H54 (cell line): ENCODE data around the gene ASIC4.

ENCODE experiments used
- DNase-seq: peaks from one replicate; pipeline ENCODE4 v3.0.0; 2011; ENCODE audit warnings: low spot score, mixed read lengths; ENCODE audit not compliant: insufficient read length
- FAIRE-seq: peaks from 3 replicates; lab custom pipeline; 2011; peaks lifted over from hg19 to GRCh38; lab: Jason Lieb, UNC
- POLR2A ChIP-seq: IDR thresholded peaks from 2 replicates; pipeline ENCODE4 v1.6.1; 2011; ENCODE audit warnings: low read depth, mild to moderate bottlenecking, low read length

Gene ASIC4

DNA sequence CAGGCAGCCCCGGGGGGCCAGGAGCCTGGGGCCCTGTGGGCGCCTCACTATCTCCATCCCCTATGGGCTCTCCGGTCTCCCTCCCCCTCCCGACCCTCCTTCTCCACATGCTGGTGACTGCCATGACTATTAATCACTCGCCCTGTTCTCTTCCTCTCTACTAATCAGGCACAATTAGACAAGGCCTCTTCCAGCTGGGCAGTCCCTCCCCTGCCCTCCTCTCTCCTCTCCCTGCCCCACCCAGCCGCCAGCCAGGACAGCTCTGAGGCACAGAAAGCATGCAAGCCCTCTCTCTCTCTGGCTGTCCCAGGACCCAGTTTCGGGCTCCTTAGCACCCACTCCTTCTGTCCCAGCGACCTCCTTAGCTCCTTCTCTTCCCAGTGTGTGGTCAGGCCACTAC is 5.8 kb downstream of the ASIC4 start:
- no peak for TF ChIP-seq POLR2A
- FAIRE-seq (no peak), DNase-seq (no peak)

DNA sequence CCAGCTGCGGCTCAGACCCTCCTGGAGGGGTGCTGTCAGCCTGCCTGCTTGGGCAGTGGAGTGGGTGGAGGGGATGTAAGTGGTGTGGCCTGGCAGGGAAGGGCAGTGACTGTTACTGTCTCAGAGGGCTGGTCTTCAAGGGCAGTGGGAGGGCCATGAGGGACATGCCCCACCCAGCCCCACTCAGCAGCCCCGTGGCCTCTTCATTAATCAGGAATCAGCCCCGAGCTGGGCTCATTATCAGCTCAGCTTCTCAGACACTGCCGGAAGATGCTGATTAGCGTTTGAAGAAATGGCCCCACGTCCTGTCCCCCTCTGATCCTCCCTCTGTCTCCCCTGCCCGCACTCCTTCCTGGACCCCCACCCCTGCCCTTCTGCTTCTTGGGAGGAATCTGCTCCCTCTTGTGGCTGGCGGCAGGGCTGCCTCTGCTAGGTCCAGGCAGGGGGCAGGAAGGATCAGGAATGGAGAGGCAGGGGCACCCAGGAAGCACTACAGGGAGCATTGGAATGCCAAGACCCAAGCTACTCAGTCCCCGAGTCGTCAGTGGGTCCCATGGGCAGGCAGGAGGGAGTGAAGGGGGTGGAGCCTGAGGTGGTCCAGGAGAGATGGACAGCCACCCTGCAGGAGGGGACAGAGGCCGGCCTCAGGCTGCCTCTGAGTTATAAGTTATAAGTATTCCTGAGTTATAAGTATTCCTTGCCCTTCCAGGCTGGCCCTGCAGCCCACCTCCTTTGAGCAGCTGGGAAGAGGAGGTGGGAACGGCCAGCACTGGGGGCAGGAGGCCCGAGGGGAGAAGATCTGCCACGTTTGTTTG is 7.0 kb downstream of the ASIC4 start:
- peak; percentile 98 for DNase-seq
- FAIRE-seq, result no peak
- TF ChIP-seq POLR2A, result peak; percentile 11; the same call in 1 of the 2 replicates

DNA sequence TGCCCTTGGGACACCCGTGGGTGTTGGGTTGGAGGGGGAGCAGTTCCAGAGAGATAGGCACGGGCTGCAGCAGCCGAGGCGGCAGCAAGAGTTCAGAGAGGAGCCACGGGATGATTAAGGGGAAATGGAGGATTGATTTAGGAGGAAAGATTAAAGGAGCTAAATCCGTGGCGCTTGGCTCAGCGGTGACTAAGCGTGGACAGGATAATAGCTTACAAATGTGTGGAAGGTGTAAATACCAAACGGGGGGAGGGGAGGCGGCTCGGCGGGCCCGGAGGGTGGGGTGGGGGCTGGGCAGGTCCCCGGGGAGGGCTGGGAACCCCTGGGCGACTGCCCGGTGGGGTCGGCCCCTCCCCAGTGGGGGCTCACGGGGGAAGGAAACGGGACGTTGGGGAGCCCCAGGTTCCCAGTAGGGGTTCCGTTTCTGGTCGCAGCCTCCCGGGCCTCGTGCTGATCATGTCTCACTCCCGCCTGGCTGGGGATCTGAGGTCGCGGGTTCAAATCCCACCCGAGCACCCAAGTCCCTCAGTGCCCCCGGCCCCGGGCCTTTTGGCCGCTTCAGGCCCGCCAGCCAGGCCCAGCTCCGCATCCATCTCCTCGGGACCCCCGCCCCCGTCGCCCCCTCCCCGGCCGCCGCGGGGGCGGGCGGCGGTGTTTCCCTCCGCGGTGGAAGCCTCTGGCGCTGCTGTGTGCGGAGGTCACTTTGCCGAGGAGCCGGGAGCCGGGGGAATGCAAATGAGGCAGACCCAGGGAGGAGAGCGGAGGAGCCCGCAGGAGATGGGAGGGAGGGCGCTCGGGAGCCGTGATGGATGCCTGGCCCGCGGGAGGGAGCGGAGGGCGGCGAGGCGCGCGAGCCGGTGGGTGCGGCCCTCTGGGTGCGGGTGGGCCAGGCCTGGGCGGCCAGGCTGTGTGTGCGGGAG is 8.1 kb downstream of the ASIC4 start:
- no peak for TF ChIP-seq POLR2A
- no peak for FAIRE-seq

DNA sequence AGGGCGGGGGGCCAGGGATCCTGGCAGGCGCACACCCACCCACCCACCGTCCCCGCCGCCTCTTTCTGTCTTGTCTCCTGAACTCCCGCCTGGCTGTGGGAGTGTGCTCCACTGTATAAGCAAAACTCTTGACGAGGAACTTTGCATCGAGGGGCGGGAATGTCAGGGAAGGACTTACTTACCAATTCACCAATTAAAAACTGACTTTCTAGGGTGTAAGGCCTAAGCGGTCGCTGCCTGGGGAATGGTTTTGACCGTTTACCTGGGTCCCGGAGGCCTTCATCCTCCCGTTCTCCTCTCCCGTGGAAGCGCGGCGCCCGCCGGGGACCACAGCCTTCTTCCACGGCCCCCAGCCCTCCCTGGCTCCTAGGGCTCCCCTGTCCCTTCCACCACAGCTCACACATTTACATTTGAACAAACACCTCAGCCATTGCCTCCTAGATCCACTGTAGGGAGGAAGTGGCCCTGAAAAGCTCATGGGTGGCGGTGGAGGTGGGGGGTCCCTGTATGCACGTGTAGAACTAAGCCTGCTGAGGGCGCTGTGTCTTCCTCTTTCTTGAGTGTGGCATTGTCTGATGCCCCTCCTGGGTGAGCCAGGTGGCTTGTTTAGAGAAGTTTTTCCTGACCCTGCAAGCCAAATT is 8.9 kb downstream of the ASIC4 start:
- no peak for TF ChIP-seq POLR2A
- FAIRE-seq, result no peak
- no peak for DNase-seq

More for the DNA sequence above, 8.1 kb downstream of the ASIC4 start:
- peak; percentile 80 for DNase-seq

DNA sequence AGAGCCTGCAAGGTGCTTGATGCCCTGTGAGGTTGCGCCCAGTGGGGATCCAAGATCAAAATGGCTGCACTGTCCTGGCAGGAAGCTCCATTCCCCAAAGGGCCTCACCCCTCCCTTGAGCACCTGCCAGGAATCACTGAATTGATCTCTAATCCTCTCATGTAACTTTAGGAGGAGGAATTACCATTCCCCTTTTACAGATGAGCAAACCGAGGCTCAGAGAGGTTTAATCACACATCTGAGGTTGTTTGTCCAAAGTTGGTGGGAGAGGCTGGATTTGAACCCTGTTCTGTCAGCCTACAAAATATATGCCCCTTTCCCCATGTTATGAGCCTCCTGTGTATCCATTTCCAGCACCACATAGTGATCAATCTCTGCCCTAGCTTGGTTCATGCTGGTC is 10.5 kb downstream of the ASIC4 start:
- DNase-seq (no peak), FAIRE-seq (no peak)
- TF ChIP-seq POLR2A, result no peak

DNA sequence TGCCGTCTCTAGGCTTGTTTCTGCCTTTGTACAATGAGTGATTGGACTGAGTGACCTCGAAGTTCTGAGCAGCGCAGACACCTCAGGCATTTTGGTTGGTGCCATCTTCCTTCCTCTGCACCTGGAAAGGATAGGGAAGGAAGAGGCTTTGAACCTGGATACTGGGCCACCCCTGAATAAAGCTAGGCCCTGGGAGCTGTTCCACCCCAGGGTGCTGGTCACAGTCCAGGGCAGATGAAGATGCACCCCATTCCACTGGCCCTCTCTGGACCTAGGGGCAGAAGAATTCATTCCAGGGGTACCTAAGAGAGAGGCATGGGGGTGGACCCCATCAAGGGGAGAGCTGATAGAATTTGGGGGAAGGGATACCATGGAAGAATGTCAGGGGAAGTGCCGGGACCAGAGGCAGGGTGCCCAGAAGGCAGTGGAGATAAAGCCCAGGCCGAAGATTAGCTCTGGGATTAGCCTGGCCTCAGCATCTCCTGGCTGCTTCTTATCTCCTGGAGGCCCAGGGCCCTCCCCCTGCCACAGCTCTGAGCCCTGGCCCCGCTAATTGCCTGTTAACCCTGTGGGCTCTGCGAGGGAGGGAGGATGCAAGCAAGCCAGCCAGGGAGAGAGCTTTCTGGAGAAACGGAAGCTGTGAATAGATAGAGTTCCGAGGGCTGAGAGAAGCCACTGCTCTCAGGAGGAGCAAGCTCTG is 11.4 kb downstream of the ASIC4 start:
- no peak for FAIRE-seq
- no peak for TF ChIP-seq POLR2A
- no peak for DNase-seq

DNA sequence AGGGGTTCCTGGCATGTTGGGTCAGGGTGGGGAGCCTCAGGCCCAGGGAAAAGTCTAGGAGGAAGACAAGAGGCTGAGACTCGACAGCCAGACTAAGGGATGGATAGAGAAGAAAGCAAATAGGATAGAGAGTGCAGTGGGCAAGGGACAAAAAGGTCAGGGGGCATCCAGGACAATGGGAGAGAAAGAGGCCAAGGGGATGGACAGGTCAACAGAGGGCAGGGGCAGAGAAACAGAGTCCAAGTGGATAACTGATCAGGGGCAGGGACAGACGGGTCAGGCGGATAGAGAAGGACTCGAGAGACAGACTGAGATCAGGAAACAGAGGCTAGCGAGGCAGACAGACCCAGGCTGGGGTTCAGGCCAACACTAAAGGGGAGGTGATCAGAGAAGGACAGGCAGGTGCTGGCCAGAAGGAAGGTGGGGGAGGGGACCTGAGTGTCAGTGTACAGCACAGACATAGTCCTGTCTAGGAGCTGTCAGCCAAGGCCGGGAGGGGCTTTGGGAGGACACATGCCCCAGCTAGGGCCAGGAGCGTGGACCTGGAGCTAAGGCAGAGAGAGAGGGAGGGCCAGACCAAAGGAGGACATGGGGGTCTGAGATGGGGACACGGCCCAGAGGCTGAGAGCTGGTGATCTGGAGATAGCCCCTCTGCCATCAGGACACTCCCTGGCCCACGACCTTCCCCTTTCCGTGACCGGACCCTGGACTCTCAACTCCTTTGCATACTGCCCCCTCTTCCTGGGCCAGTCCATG is 12.2 kb downstream of the ASIC4 start:
- DNase-seq, result no peak
- no peak for FAIRE-seq
- no peak for TF ChIP-seq POLR2A

DNA sequence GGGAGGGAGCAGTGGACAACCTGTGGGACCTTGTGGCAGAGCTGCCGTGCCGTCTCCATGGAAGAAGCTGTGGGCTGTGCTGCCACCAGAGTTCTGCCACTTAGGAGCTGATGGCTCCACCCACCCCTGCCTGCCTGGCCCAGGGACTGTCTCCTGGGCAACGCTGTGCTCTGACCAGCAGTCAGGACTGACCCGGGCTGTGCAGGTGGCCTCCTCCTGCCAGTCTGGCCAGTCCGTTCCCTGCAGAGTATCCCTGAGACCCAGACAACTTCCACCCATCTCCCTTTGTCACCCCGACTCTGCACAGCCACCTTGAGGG is 12.8 kb downstream of the ASIC4 start:
- FAIRE-seq (no peak), DNase-seq (no peak)
- no peak for TF ChIP-seq POLR2A

DNA sequence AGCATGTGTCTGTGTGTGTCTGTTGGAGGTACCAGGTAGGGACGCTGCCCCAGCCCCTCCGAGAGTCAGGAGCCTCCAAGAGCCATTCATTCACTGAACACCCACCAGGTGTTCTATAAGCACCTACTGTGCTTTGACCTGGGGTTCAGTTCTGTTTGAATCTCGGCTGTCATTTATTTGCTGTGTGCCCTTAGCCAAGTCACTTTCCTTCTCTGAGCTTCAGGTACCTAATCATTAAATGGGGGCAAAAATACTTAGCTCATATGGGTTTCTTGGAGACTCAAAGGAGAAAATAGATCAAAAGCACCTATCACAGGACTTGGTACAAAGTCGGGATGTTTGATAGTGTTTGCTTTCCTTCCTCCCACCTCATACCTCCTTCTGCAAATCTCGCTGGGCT is 13.2 kb downstream of the ASIC4 start:
- FAIRE-seq (no peak), DNase-seq (no peak)
- no peak for TF ChIP-seq POLR2A

DNA sequence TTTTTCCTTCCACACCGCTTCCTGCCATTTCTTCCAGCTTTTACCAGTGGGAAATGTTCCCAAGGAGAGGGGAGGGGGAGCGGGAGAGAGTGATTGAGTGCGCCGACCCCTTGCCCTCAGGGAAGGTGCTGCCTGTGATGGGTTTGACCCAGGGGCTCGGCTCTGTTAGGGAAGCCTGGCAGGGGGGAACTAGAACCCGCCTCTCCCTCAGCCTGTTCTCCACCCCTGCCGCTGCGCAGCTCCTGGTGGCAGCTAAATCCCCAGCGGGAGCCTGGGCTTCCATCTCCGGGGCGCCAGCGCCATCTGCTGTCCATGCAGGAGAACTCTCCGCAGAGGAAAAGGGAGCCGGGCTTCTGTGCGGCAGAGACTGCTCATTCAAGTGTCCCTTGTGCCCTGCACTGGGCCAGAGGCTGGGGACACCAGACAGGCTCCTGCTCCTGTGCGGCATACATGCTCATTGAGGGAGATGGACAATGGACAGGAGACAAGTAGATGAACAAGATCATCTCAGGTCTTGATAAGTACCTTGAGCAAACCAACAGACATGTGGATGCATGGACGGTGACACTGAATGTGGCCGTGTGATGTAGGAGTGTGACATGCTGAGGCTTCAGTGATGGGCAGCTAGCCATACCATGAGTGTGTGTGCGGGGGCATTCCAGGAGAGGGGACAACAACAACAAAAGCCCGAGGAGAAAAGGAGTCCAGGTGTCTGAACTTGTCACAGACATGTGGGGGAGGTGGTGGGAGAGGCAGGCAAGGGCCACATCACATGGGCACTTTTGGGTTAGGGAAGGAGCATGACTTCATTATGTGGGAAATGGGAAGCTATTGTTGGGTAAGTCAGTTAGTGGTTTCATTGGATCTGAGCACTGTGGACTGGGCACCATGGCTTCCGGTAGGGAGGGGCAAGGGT is 16.0 kb downstream of the ASIC4 start:
- DNase-seq, result peak; percentile 96
- no peak for TF ChIP-seq POLR2A
- no peak for FAIRE-seq

DNA sequence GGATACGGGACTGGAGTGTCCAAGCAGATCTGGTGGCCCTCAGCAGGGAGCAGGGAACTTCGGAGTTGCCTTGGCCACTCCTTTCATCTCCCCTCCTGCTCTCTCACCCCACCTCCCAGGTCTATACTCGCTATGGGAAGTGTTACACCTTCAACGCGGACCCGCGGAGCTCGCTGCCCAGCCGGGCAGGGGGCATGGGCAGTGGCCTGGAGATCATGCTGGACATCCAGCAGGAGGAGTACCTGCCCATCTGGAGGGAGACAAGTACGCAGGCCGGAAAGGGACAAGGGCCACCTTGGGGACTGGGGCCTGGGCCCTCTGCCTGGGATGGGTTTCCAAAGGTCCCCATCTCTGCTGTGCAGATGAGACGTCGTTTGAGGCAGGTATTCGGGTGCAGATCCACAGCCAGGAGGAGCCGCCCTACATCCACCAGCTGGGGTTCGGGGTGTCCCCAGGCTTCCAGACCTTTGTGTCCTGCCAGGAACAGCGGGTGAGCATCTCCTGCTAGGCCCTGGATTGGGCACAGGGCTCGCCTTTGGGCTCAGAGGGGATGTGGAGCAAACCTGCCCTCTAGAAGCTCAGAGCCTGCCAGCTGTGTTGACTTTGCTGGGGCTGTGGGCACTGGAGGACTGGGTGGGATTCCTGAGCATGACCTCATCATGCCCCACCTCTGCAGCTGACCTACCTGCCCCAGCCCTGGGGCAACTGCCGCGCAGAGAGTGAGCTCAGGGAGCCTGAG is 17.5 kb downstream of the ASIC4 start:
- TF ChIP-seq POLR2A, result no peak
- DNase-seq, result no peak
- no peak for FAIRE-seq

DNA sequence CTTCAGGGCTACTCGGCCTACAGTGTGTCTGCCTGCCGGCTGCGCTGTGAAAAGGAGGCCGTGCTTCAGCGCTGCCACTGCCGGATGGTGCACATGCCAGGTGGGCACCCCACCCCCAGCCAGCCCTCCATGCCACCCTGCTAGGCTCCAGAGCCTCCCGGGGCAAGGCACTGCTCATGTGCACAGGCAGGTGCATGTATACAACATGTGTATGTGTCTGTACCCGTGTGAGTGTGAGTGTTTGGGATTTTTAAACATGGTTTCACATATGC is 18.0 kb downstream of the ASIC4 start:
- DNase-seq (no peak), FAIRE-seq (no peak)
- no peak for TF ChIP-seq POLR2A
